HEK293 (cell line): ENCODE data around the gene CAPZB.

Experiments
- CTCF ChIA-PET: fragments of 350-600 bp; formaldehyde crosslinking; extraction: SDS; loops from one replicate; lab custom pipeline; 2021; ENCODE audit warnings: antibody characterized with exemption; lab: Yijun Ruan, JAX
- POLR2A ChIA-PET: fragments of 300-600 bp; formaldehyde crosslinking; extraction: SDS; loops from one replicate; lab custom pipeline; 2020; ENCODE audit warnings: antibody characterized with exemption, inconsistent platforms; lab: Yijun Ruan, JAX
- H3K27ac ChIP-seq: fragments of 200-500 bp; sonication (Bioruptor generic); 2 replicates; pipeline ENCODE4 v1.5.1; 2014; ENCODE audit warnings: low read depth, low read length, control low read depth, inconsistent platforms; ENCODE audit errors: extremely low read depth
- H3K36me3 ChIP-seq, 2 experiments: fragments of 200-500 bp in 1 of 2; sonication (Bioruptor generic) in 1 of 2; 1 replicate in 1 of 2; 2 replicates in 1 of 2; pipeline ENCODE4 v1.5.1; 2014 to 2017; ENCODE audit warnings: inconsistent platforms in 2 of 2, low read length in 2 of 2; ENCODE audit not compliant: control insufficient read depth in 2 of 2, insufficient read depth in 1 of 2
- H3K4me1 ChIP-seq: fragments of 200-500 bp; sonication (Bioruptor generic); 2 replicates; pipeline ENCODE4 v1.5.1; 2014; ENCODE audit warnings: mild to moderate bottlenecking, low read length, inconsistent platforms; ENCODE audit not compliant: control insufficient read depth, insufficient read depth
- H3K4me3 ChIP-seq: 2 replicates; pipeline ENCODE4 v1.5.1; 2011; ENCODE audit warnings: low read depth, mild to moderate bottlenecking, control low read depth, low read length, moderate library complexity
- H3K9me3 ChIP-seq: fragments of 200-500 bp; sonication (Bioruptor generic); 2 replicates; pipeline ENCODE4 v1.5.1; 2014; ENCODE audit warnings: low read depth, low read length, inconsistent platforms; ENCODE audit not compliant: control insufficient read depth, insufficient read depth
- FEZF1 ChIP-seq: fragments of 450-650 bp; formaldehyde crosslinking; IDR thresholded peaks from 2 replicates; pipeline ENCODE4 v1.5.1; 2016; ENCODE audit warnings: missing biosample characterization, missing genetic modification characterization
- GLI4 ChIP-seq: fragments of 450-650 bp; formaldehyde crosslinking; IDR thresholded peaks from 2 replicates; pipeline ENCODE4 v1.5.1; 2016; ENCODE audit warnings: missing biosample characterization, missing genetic modification characterization
- IKZF3 ChIP-seq: fragments of 450-650 bp; IDR thresholded peaks from 2 replicates; pipeline ENCODE4 v1.5.0; 2018; ENCODE audit warnings: missing biosample characterization, mild to moderate bottlenecking, missing genetic modification characterization, moderate library complexity
- KLF9 ChIP-seq: fragments of 450-650 bp; formaldehyde crosslinking; IDR thresholded peaks from 2 replicates; pipeline ENCODE4 v1.5.1; 2016; ENCODE audit warnings: missing biosample characterization, missing genetic modification characterization, low read depth
- SCRT1 ChIP-seq: fragments of 450-650 bp; formaldehyde crosslinking; IDR thresholded peaks from 2 replicates; pipeline ENCODE4 v1.5.1; 2016; ENCODE audit warnings: missing biosample characterization, missing genetic modification characterization, borderline replicate concordance
- SP3 ChIP-seq: fragments of 450-650 bp; formaldehyde crosslinking; IDR thresholded peaks from 2 replicates; pipeline ENCODE4 v1.5.1; 2016; ENCODE audit warnings: missing biosample characterization, missing genetic modification characterization
- SP7 ChIP-seq: fragments of 450-650 bp; formaldehyde crosslinking; IDR thresholded peaks from 2 replicates; pipeline ENCODE4 v1.5.1; 2016; ENCODE audit warnings: missing biosample characterization, missing genetic modification characterization
- ZBTB1 ChIP-seq: fragments of 450-650 bp; formaldehyde crosslinking; IDR thresholded peaks from 2 replicates; pipeline ENCODE4 v1.5.1; 2016; ENCODE audit warnings: missing biosample characterization, missing genetic modification characterization
- ZFP3 ChIP-seq: fragments of 450-650 bp; formaldehyde crosslinking; IDR thresholded peaks from 2 replicates; pipeline ENCODE4 v1.5.1; 2016; ENCODE audit warnings: low read depth, missing biosample characterization, missing genetic modification characterization
- ZNF184 ChIP-seq: fragments of 450-650 bp; IDR thresholded peaks from 2 replicates; pipeline ENCODE4 v1.5.1; 2018; ENCODE audit warnings: missing biosample characterization, mild to moderate bottlenecking, missing genetic modification characterization
- ZNF274 ChIP-seq, 2 experiments: fragments of 200-500 bp in 1 of 2; fragments of 450-650 bp in 1 of 2; sonication (Bioruptor generic) in 1 of 2; formaldehyde crosslinking in 1 of 2; IDR thresholded peaks; 2 replicates each; pipeline versions ENCODE4 v1.5.1 to v1.6.1; 2014 to 2016; ENCODE audit warnings: borderline replicate concordance in 1 of 2, inconsistent platforms in 1 of 2, low read length in 1 of 2, missing biosample characterization in 1 of 2, missing genetic modification characterization in 1 of 2
- ZNF350 ChIP-seq: fragments of 450-650 bp; formaldehyde crosslinking; IDR thresholded peaks from 2 replicates; pipeline ENCODE4 v1.5.0; 2017; ENCODE audit warnings: missing biosample characterization, mild to moderate bottlenecking, missing genetic modification characterization
- ZNF366 ChIP-seq: fragments of 450-650 bp; formaldehyde crosslinking; conservative IDR thresholded peaks from 2 replicates; pipeline ENCODE4 v1.5.1; 2016; ENCODE audit warnings: missing biosample characterization, missing genetic modification characterization
- ZNF37A ChIP-seq: fragments of 450-650 bp; IDR thresholded peaks from 2 replicates; pipeline ENCODE4 v1.5.1; 2018; ENCODE audit warnings: missing biosample characterization, missing genetic modification characterization
- ZNF514 ChIP-seq: fragments of 450-650 bp; formaldehyde crosslinking; IDR thresholded peaks from 2 replicates; pipeline ENCODE4 v1.5.1; 2016; ENCODE audit warnings: missing biosample characterization, missing genetic modification characterization
- ZNF521 ChIP-seq: fragments of 450-650 bp; formaldehyde crosslinking; IDR thresholded peaks from 2 replicates; pipeline ENCODE4 v1.5.1; 2017; ENCODE audit warnings: missing biosample characterization, mild to moderate bottlenecking, missing genetic modification characterization
- ZNF660 ChIP-seq: fragments of 450-650 bp; IDR thresholded peaks from 2 replicates; pipeline ENCODE4 v1.5.1; 2018; ENCODE audit warnings: missing biosample characterization, mild to moderate bottlenecking, missing genetic modification characterization
- ZSCAN23 ChIP-seq: fragments of 450-650 bp; formaldehyde crosslinking; IDR thresholded peaks from 2 replicates; pipeline ENCODE4 v1.5.1; 2016; ENCODE audit warnings: missing biosample characterization, missing genetic modification characterization
- TF ChIP-seq, protein P1 (sequence below): fragments of 450-650 bp; formaldehyde crosslinking; IDR thresholded peaks from 2 replicates; pipeline ENCODE4 v1.5.1; 2017; ENCODE audit warnings: missing biosample characterization, missing genetic modification characterization
- TF ChIP-seq, protein P2 (sequence below): fragments of 450-650 bp; formaldehyde crosslinking; IDR thresholded peaks from 2 replicates; pipeline ENCODE4 v1.5.1; 2016; ENCODE audit warnings: missing biosample characterization, missing genetic modification characterization
- TF ChIP-seq, protein P3 (sequence below): fragments of 450-650 bp; formaldehyde crosslinking; IDR thresholded peaks from 2 replicates; pipeline ENCODE4 v1.5.1; 2016; ENCODE audit warnings: missing biosample characterization, missing genetic modification characterization
- TF ChIP-seq, protein P4 (sequence below): fragments of 450-650 bp; formaldehyde crosslinking; conservative IDR thresholded peaks from 2 replicates; pipeline ENCODE4 v1.5.1; 2016; ENCODE audit warnings: low read depth, missing biosample characterization, missing genetic modification characterization

The CAPZB gene

DNA sequence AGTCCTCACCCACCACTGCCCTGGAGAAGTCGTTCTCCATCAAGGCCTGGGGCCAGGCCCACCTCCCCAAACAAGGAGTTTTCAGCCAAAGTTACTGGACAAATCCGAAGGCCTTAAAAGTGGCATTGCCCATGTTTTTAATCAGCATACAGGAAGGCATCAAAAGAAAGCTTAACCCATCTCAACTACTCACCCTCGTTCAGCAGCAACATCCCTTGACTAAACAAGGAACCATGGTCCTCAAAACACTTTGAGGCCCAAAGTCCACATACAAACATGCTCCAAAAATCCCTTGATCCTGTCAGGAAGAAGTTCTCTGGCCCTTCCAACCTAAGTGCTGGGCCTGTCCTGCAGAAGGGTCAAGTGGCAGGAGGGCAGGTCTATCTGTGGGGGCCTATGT lies 1.6 kb downstream of the CAPZB start (continued):
- TF ChIP-seq, protein P1, sequence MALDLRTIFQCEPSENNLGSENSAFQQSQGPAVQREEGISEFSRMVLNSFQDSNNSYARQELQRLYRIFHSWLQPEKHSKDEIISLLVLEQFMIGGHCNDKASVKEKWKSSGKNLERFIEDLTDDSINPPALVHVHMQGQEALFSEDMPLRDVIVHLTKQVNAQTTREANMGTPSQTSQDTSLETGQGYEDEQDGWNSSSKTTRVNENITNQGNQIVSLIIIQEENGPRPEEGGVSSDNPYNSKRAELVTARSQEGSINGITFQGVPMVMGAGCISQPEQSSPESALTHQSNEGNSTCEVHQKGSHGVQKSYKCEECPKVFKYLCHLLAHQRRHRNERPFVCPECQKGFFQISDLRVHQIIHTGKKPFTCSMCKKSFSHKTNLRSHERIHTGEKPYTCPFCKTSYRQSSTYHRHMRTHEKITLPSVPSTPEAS = no peak
- no peak for TF ChIP-seq IKZF3 (tag by site-specific recombination)
- no peak for TF ChIP-seq SP3 (tag by site-specific recombination)

DNA sequence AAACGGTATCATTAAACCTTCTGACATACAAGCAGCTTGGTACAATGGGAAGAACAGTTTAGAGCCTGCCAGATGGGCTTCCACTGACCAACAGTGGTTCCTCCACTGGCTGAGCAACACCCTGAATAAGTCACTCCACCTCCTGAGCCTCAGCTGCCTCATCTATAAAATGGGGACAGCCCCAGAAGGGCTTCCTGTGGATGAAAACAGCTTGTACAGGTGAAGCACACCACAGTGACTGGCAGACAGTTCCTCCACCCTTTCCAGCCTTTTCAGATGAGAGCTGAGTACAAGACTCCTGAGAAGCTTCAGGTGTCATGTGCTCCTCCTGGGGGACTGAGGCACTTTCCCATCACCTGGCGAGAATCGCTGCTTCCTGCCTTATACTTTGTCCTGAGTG lies 2.1 kb downstream of the CAPZB start:
- ChIA-PET POLR2A (interaction anchor here (1.0 kb wide), 1 partner anchor 17 kb away, joined by 3 read pairs; no protein-coding TSS in a partner anchor), CTCF (interaction anchor here (0.7 kb wide), 1 partner anchor 287 kb away, joined by 3 read pairs; no protein-coding TSS in a partner anchor)
- Histone ChIP-seq H3K27ac (no peak overlapping the region), H3K36me3 (peaks cover 0 to 46% of the 10 kb centered on the region in 2 experiments; a peak in 1 of 3 replicates), H3K9me3 (no peaks in the 10 kb centered on the region), H3K4me3 (no peak overlapping the region), H3K4me1 (peaks cover 8% of the 10 kb centered on the region)
- TF ChIP-seq ZFP3 (tag by site-specific recombination) (no peak), FEZF1 (no peak), ZNF274 (IDR thresholded peaks at IDR 0.05; ENCODE audit: low read length) (no peak), ZNF274 (tag by site-specific recombination; IDR thresholded peaks at IDR 0.05; ENCODE audit: borderline replicate concordance) (no peak), ZSCAN23 (tag by site-specific recombination) (no peak), ZNF521 (no peak), ZNF366 (no peak), ZNF184 (tag by site-specific recombination) (no peak), KLF9 (tag by site-specific recombination) (no peak), GLI4 (tag by site-specific recombination) (no peak), ZNF37A (tag by site-specific recombination) (no peak), ZNF350 (no peak), SCRT1 (tag by site-specific recombination) (no peak), SP7 (no peak), ZNF514 (tag by site-specific recombination) (no peak), ZNF660 (tag by site-specific recombination) (no peak), ZBTB1 (tag by site-specific recombination) (no peak)
- TF ChIP-seq, protein P2, sequence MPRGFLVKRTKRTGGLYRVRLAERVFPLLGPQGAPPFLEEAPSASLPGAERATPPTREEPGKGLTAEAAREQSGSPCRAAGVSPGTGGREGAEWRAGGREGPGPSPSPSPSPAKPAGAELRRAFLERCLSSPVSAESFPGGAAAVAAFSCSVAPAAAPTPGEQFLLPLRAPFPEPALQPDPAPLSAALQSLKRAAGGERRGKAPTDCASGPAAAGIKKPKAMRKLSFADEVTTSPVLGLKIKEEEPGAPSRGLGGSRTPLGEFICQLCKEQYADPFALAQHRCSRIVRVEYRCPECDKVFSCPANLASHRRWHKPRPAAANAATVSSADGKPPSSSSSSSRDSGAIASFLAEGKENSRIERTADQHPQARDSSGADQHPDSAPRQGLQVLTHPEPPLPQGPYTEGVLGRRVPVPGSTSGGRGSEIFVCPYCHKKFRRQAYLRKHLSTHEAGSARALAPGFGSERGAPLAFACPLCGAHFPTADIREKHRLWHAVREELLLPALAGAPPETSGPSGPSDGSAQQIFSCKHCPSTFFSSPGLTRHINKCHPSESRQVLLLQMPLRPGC (tag by site-specific recombination) = no peak
- TF ChIP-seq, protein P3, sequence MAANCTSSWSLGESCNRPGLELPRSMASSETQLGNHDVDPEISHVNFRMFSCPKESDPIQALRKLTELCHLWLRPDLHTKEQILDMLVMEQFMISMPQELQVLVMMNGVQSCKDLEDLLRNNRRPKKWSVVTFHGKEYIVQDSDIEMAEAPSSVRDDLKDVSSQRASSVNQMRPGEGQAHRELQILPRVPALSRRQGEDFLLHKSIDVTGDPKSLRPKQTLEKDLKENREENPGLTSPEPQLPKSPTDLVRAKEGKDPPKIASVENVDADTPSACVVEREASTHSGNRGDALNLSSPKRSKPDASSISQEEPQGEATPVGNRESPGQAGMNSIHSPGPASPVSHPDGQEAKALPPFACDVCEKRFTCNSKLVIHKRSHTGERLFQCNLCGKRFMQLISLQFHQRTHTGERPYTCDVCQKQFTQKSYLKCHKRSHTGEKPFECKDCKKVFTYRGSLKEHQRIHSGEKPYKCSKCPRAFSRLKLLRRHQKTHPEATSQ (tag by site-specific recombination) = no peak
- TF ChIP-seq, protein P4, sequence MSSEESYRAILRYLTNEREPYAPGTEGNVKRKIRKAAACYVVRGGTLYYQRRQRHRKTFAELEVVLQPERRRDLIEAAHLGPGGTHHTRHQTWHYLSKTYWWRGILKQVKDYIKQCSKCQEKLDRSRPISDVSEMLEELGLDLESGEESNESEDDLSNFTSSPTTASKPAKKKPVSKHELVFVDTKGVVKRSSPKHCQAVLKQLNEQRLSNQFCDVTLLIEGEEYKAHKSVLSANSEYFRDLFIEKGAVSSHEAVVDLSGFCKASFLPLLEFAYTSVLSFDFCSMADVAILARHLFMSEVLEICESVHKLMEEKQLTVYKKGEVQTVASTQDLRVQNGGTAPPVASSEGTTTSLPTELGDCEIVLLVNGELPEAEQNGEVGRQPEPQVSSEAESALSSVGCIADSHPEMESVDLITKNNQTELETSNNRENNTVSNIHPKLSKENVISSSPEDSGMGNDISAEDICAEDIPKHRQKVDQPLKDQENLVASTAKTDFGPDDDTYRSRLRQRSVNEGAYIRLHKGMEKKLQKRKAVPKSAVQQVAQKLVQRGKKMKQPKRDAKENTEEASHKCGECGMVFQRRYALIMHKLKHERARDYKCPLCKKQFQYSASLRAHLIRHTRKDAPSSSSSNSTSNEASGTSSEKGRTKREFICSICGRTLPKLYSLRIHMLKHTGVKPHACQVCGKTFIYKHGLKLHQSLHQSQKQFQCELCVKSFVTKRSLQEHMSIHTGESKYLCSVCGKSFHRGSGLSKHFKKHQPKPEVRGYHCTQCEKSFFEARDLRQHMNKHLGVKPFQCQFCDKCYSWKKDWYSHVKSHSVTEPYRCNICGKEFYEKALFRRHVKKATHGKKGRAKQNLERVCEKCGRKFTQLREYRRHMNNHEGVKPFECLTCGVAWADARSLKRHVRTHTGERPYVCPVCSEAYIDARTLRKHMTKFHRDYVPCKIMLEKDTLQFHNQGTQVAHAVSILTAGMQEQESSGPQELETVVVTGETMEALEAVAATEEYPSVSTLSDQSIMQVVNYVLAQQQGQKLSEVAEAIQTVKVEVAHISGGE (tag by site-specific recombination) = no peak
